NT2/D1 (cell line): Measurements from ENCODE around the gene UNC93B1.

Experiments used
- SUZ12 ChIP-seq: IDR thresholded peaks from 2 replicates; pipeline ENCODE4 v1.6.1; 2011; ENCODE audit not compliant: insufficient read length, insufficient read depth; ENCODE audit errors: extremely low read depth
- YY1 ChIP-seq: IDR thresholded peaks from 2 replicates; pipeline ENCODE4 v1.6.1; 2011; ENCODE audit not compliant: insufficient read length, insufficient read depth
- ZNF274 ChIP-seq: IDR thresholded peaks from 2 replicates; pipeline ENCODE4 v1.6.1; 2011; ENCODE audit warnings: mild to moderate bottlenecking, low read depth, low read length

DNA sequence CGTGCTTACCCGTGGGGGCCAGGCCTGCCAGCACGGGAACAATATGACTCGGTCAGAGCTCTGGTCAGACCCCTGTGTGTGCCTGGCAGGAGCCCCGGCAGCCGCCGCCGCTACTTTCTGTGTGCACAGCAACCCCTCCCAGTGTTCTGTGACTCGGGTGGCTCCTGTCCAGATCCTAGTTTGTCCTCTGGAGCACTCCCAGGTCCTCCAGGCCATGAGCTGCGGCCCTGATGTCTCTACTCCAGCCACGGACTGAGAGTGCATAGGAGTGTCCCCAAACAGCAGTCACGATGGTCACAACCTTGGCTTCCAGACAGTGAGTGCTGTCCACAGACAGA lies 29.8 kb upstream of the UNC93B1 start:
- TF ChIP-seq YY1 (no peak), SUZ12 (no peak), ZNF274 (no peak)
